GM12874 (cell line): Measurements from ENCODE around the gene NBEA.

ENCODE experiments used
- CTCF ChIP-seq: IDR thresholded peaks from 2 replicates; pipeline ENCODE4 v1.5.1; 2011; ENCODE audit warnings: low read depth, mild to moderate bottlenecking, control low read depth, low read length, moderate library complexity; ENCODE audit not compliant: insufficient read depth

Gene NBEA

GRCh38 chr13:34939771-34940170, 2.3 kb upstream of the NBEA start:
- TF ChIP-seq CTCF = no peak

- TF ChIP-seq CTCF = no peak
These were observed 635 bp upstream of the NBEA start for GRCh38 chr13:34941436-34941834.

GRCh38 chr13:34942732-34943435, 814 bp downstream of the NBEA start:
- no peak for TF ChIP-seq CTCF

GRCh38 chr13:34943436-34944273, 1.6 kb downstream of the NBEA start:
- no peak for TF ChIP-seq CTCF

- TF ChIP-seq CTCF = no peak
These were observed 2.2 kb downstream of the NBEA start for GRCh38 chr13:34944274-34944634.

GRCh38 chr13:34944751-34945150, 2.7 kb downstream of the NBEA start:
- no peak for TF ChIP-seq CTCF

- TF ChIP-seq CTCF = no peak
These were observed 9.5 kb downstream of the NBEA start for GRCh38 chr13:34951528-34951927.
